HEK293 (cell line): Measurements from ENCODE around the gene ATP23.
A peak's percentile ranks its signal among the peaks of the same experiment; 100 is the strongest.

Experiments
- CTCF ChIA-PET: fragments of 350-600 bp; formaldehyde crosslinking; extraction: SDS; loops from one replicate; lab custom pipeline; 2021; ENCODE audit warnings: antibody characterized with exemption; lab: Yijun Ruan, JAX
- POLR2A ChIA-PET: fragments of 300-600 bp; formaldehyde crosslinking; extraction: SDS; loops from one replicate; lab custom pipeline; 2020; ENCODE audit warnings: antibody characterized with exemption, inconsistent platforms; lab: Yijun Ruan, JAX
- H3K27ac ChIP-seq: fragments of 200-500 bp; sonication (Bioruptor generic); 2 replicates; pipeline ENCODE4 v1.5.1; 2014; ENCODE audit warnings: low read depth, low read length, control low read depth, inconsistent platforms; ENCODE audit errors: extremely low read depth
- H3K36me3 ChIP-seq, 2 experiments: fragments of 200-500 bp in 1 of 2; sonication (Bioruptor generic) in 1 of 2; 1 replicate in 1 of 2; 2 replicates in 1 of 2; pipeline ENCODE4 v1.5.1; 2014 to 2017; ENCODE audit warnings: inconsistent platforms in 2 of 2, low read length in 2 of 2; ENCODE audit not compliant: control insufficient read depth in 2 of 2, insufficient read depth in 1 of 2
- H3K4me1 ChIP-seq: fragments of 200-500 bp; sonication (Bioruptor generic); 2 replicates; pipeline ENCODE4 v1.5.1; 2014; ENCODE audit warnings: mild to moderate bottlenecking, low read length, inconsistent platforms; ENCODE audit not compliant: control insufficient read depth, insufficient read depth
- H3K4me3 ChIP-seq: 2 replicates; pipeline ENCODE4 v1.5.1; 2011; ENCODE audit warnings: low read depth, mild to moderate bottlenecking, control low read depth, low read length, moderate library complexity
- H3K9me3 ChIP-seq: fragments of 200-500 bp; sonication (Bioruptor generic); 2 replicates; pipeline ENCODE4 v1.5.1; 2014; ENCODE audit warnings: low read depth, low read length, inconsistent platforms; ENCODE audit not compliant: control insufficient read depth, insufficient read depth
- BCL11B ChIP-seq: fragments of 450-650 bp; formaldehyde crosslinking; IDR thresholded peaks from 2 replicates; pipeline ENCODE4 v1.5.1; 2016; ENCODE audit warnings: low read depth, missing biosample characterization, missing genetic modification characterization
- HOXD13 ChIP-seq: sonication (generic); formaldehyde crosslinking; IDR thresholded peaks from 2 replicates; pipeline ENCODE4 v1.8.0; 2022; ENCODE audit warnings: missing genetic modification reagents, borderline replicate concordance
- OSR2 ChIP-seq: fragments of 450-650 bp; formaldehyde crosslinking; IDR thresholded peaks from 2 replicates; pipeline ENCODE4 v1.5.1; 2016; ENCODE audit warnings: missing biosample characterization, missing genetic modification characterization
- PRDM10 ChIP-seq: fragments of 450-650 bp; formaldehyde crosslinking; IDR thresholded peaks from 2 replicates; pipeline ENCODE4 v1.5.1; 2016; ENCODE audit warnings: missing biosample characterization, missing genetic modification characterization
- SETDB1 ChIP-seq: IDR thresholded peaks from one replicate; pipeline ENCODE4 v1.6.1; 2017; ENCODE audit warnings: mild to moderate bottlenecking, low read length, moderate library complexity, mixed read lengths; ENCODE audit not compliant: insufficient read length
- TRIM28 ChIP-seq: IDR thresholded peaks from 2 replicates; pipeline ENCODE4 v1.6.1; 2011; ENCODE audit warnings: low read length, control low read depth, borderline replicate concordance
- ZFP69B ChIP-seq: fragments of 450-650 bp; formaldehyde crosslinking; IDR thresholded peaks from 2 replicates; pipeline ENCODE4 v1.5.1; 2016; ENCODE audit warnings: missing biosample characterization, missing genetic modification characterization
- ZNF157 ChIP-seq: fragments of 450-650 bp; formaldehyde crosslinking; IDR thresholded peaks from 2 replicates; pipeline ENCODE4 v1.5.1; 2016; ENCODE audit warnings: missing biosample characterization, missing genetic modification characterization
- ZNF169 ChIP-seq: fragments of 450-650 bp; formaldehyde crosslinking; IDR thresholded peaks from 2 replicates; pipeline ENCODE4 v1.5.1; 2016; ENCODE audit warnings: missing biosample characterization, missing genetic modification characterization
- ZNF324 ChIP-seq: fragments of 450-650 bp; formaldehyde crosslinking; IDR thresholded peaks from 2 replicates; pipeline ENCODE4 v1.5.1; 2016; ENCODE audit warnings: missing biosample characterization, missing genetic modification characterization
- ZNF394 ChIP-seq: fragments of 450-650 bp; formaldehyde crosslinking; IDR thresholded peaks from 2 replicates; pipeline ENCODE4 v1.5.1; 2016; ENCODE audit warnings: missing biosample characterization, missing genetic modification characterization, mild to moderate bottlenecking, moderate library complexity, borderline replicate concordance
- ZNF449 ChIP-seq: fragments of 450-650 bp; formaldehyde crosslinking; IDR thresholded peaks from 2 replicates; pipeline ENCODE4 v1.5.1; 2017; ENCODE audit warnings: missing biosample characterization, mild to moderate bottlenecking, missing genetic modification characterization, moderate library complexity
- ZNF558 ChIP-seq: fragments of 450-650 bp; formaldehyde crosslinking; IDR thresholded peaks from 2 replicates; pipeline ENCODE4 v1.5.1; 2016; ENCODE audit warnings: missing biosample characterization, missing genetic modification characterization
- ZNF585B ChIP-seq: fragments of 450-650 bp; formaldehyde crosslinking; IDR thresholded peaks from 2 replicates; pipeline ENCODE4 v1.5.1; 2016; ENCODE audit warnings: missing biosample characterization, missing genetic modification characterization
- ZNF791 ChIP-seq: fragments of 450-650 bp; formaldehyde crosslinking; IDR thresholded peaks from 2 replicates; pipeline ENCODE4 v1.5.1; 2016; ENCODE audit warnings: missing biosample characterization, missing genetic modification characterization
- TF ChIP-seq, protein P1 (sequence below): fragments of 450-650 bp; IDR thresholded peaks from 2 replicates; pipeline ENCODE4 v1.5.1; 2018; ENCODE audit warnings: missing biosample characterization, mild to moderate bottlenecking, missing genetic modification characterization
- TF ChIP-seq, protein P2 (sequence below): fragments of 450-650 bp; formaldehyde crosslinking; conservative IDR thresholded peaks from 2 replicates; pipeline ENCODE4 v1.5.1; 2016; ENCODE audit warnings: low read depth, missing biosample characterization, missing genetic modification characterization

ATP23 gene

DNA sequence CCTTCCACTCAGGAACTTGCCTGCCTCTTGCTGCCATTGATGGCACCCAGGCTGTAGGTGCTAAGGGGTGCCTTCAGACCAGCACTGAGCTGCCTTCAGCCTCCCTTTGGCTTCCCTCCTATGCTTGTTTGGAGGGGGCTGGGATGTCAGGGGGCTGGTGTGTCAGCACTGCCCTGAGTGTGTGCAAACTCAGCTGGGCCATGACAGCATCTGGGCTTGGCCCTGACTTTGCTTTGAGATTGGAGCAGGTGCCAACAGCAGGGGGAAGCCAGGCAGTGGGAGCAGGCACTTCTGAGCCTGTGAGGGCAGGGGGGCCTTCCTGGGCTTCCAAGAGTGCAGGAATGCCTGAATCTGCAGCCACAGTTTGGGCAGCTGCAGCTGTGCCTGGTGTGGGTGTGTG is 56.9 kb downstream of the ATP23 start (continued):
- TF ChIP-seq ZNF169 (tag by site-specific recombination) (no peak), ZNF449 (no peak), BCL11B (tag by site-specific recombination) (no peak), ZFP69B (no peak), ZNF324 (tag by site-specific recombination) (no peak)
- TF ChIP-seq, protein P1, sequence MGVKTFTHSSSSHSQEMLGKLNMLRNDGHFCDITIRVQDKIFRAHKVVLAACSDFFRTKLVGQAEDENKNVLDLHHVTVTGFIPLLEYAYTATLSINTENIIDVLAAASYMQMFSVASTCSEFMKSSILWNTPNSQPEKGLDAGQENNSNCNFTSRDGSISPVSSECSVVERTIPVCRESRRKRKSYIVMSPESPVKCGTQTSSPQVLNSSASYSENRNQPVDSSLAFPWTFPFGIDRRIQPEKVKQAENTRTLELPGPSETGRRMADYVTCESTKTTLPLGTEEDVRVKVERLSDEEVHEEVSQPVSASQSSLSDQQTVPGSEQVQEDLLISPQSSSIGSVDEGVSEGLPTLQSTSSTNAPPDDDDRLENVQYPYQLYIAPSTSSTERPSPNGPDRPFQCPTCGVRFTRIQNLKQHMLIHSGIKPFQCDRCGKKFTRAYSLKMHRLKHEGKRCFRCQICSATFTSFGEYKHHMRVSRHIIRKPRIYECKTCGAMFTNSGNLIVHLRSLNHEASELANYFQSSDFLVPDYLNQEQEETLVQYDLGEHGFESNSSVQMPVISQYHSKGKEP (tag by site-specific recombination) = no peak

DNA sequence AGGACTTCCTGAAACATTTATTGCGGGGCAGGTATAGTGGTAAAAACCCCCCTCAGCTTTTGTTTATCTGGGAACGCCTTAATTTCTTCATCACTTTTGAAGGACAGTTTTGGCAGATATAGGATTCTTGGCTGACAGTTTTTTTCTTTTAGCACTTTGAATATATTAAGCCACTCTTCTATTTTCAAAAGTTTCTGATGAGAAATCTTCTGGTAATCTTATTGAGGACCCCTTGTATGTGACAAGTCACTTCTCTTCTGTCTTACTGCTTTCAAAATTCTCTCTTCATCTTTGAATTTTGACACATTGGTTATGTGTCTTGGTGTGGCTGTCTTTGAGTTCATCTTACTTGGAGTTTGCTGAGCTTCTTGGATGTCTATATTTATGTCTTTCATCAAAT is 59.1 kb downstream of the ATP23 start:
- no peak overlapping the region for H3K27ac ChIP-seq
- H3K4me3 ChIP-seq = no peak overlapping the region
- TF ChIP-seq PRDM10 (tag by site-specific recombination) (no peak), TRIM28 (0 out of 2 replicates have a peak, but pooled peaks have one; percentile 27), ZNF558 (tag by site-specific recombination) (peak; percentile 81), ZNF394 (tag by site-specific recombination) (no peak), ZNF157 (tag by site-specific recombination) (no peak), OSR2 (tag by site-specific recombination) (no peak), HOXD13 (CRISPR knock-in tag) (no peak), SETDB1 (peak; percentile 80), ZNF791 (tag by site-specific recombination) (peak; percentile 96), ZNF585B (tag by site-specific recombination) (no peak)
- TF ChIP-seq, protein P2, sequence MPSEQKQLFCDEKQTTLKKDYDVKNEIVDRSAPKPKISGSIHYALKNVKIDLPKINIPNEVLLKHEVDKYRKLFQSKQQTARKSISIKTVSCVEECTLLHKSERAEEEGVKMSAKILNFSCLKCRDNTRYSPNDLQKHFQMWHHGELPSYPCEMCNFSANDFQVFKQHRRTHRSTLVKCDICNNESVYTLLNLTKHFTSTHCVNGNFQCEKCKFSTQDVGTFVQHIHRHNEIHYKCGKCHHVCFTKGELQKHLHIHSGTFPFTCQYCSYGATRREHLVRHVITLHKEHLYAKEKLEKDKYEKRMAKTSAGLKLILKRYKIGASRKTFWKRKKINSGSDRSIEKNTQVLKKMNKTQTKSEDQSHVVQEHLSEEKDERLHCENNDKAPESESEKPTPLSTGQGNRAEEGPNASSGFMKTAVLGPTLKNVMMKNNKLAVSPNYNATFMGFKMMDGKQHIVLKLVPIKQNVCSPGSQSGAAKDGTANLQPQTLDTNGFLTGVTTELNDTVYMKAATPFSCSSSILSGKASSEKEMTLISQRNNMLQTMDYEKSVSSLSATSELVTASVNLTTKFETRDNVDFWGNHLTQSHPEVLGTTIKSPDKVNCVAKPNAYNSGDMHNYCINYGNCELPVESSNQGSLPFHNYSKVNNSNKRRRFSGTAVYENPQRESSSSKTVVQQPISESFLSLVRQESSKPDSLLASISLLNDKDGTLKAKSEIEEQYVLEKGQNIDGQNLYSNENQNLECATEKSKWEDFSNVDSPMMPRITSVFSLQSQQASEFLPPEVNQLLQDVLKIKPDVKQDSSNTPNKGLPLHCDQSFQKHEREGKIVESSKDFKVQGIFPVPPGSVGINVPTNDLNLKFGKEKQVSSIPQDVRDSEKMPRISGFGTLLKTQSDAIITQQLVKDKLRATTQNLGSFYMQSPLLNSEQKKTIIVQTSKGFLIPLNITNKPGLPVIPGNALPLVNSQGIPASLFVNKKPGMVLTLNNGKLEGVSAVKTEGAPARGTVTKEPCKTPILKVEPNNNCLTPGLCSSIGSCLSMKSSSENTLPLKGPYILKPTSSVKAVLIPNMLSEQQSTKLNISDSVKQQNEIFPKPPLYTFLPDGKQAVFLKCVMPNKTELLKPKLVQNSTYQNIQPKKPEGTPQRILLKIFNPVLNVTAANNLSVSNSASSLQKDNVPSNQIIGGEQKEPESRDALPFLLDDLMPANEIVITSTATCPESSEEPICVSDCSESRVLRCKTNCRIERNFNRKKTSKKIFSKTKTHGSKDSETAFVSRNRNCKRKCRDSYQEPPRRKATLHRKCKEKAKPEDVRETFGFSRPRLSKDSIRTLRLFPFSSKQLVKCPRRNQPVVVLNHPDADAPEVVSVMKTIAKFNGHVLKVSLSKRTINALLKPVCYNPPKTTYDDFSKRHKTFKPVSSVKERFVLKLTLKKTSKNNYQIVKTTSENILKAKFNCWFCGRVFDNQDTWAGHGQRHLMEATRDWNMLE (tag by site-specific recombination) = no peak
- no peaks in the 10 kb centered on the region for H3K36me3 ChIP-seq
- ChIA-PET POLR2A (no interaction called here), CTCF (interaction anchor here (0.6 to 1.4 kb wide), 2 partner anchors 9 to 132 kb away, joined by 3 to 4 read pairs; no protein-coding TSS in a partner anchor)
- H3K4me1 ChIP-seq = no peaks in the 10 kb centered on the region
- no peaks in the 10 kb centered on the region for H3K9me3 ChIP-seq
